Measurements from ENCODE around the gene ERCC1. TPM values are rescaled to one million over a fixed set of nuclear protein-coding genes. Genes with fewer than 3 reads are reported as not detected.
A peak's percentile ranks its signal among the peaks of the same experiment; 100 is the strongest.

Gene ERCC1
- total RNA-seq, 1 donor from 2014 or later: 71.8 TPM

GRCh38 chr19:45423033-45423588, 606 bp downstream of the ERCC1 start:
- no peaks in the 10 kb centered on the region for H3K36me3 Mint-ChIP-seq
- TF ChIP-seq CTCF (conservative IDR thresholded peaks at IDR 0.05): no peak

GRCh38 chr19:45421947-45422498, 1.7 kb downstream of the ERCC1 start:
- Mint-ChIP-seq H3K27ac (no peak overlapping the region), H3K27me3 (no peaks in the 10 kb centered on the region), H3K36me3 (no peaks in the 10 kb centered on the region), H3K4me1 (ENCODE audit: unreplicated experiment) (peaks cover 24% of the 10 kb centered on the region), H3K9me3 (no peaks in the 10 kb centered on the region), H3K4me3 (peak overlapping the region; percentile 38)
- no peak for DNase-seq (ENCODE audit: extremely low spot score, unreplicated experiment)
- no peak for TF ChIP-seq CTCF (conservative IDR thresholded peaks at IDR 0.05)

More at GRCh38 chr19:45423033-45423588, 606 bp downstream of the ERCC1 start:
- Mint-ChIP-seq H3K4me3 (peak overlapping the region; percentile 96), H3K27me3 (peaks cover 4% of the 10 kb centered on the region), H3K4me1 (ENCODE audit: unreplicated experiment) (peaks cover 24% of the 10 kb centered on the region), H3K9me3 (no peaks in the 10 kb centered on the region), H3K27ac (peak overlapping the region; percentile 95)
- DNase-seq (ENCODE audit: extremely low spot score, unreplicated experiment): no peak

- H3K27me3 Mint-ChIP-seq: no peaks in the 10 kb centered on the region
- DNase-seq (ENCODE audit: extremely low spot score, unreplicated experiment): no peak
- peaks cover 24% of the 10 kb centered on the region for H3K4me1 Mint-ChIP-seq (ENCODE audit: unreplicated experiment)
- H3K9me3 Mint-ChIP-seq: no peaks in the 10 kb centered on the region
- no peak overlapping the region for H3K27ac Mint-ChIP-seq
- TF ChIP-seq CTCF (conservative IDR thresholded peaks at IDR 0.05): no peak
- no peaks in the 10 kb centered on the region for H3K36me3 Mint-ChIP-seq
- peak overlapping the region; percentile 51 for H3K4me3 Mint-ChIP-seq
Observed at GRCh38 chr19:45420871-45421270, 2.8 kb downstream of the ERCC1 start.

- H3K4me3 Mint-ChIP-seq: no peak overlapping the region
- H3K4me1 Mint-ChIP-seq (ENCODE audit: unreplicated experiment): peaks cover 19% of the 10 kb centered on the region
Observed at GRCh38 chr19:45420356-45420755, 3.4 kb downstream of the ERCC1 start.

GRCh38 chr19:45419895-45420294, 3.8 kb downstream of the ERCC1 start:
- Mint-ChIP-seq H3K9me3 (no peaks in the 10 kb centered on the region), H3K4me3 (no peak overlapping the region), H3K36me3 (no peaks in the 10 kb centered on the region), H3K27ac (no peak overlapping the region), H3K4me1 (ENCODE audit: unreplicated experiment) (peaks cover 19% of the 10 kb centered on the region), H3K27me3 (no peaks in the 10 kb centered on the region)
- DNase-seq (ENCODE audit: extremely low spot score, unreplicated experiment): no peak
- TF ChIP-seq CTCF (conservative IDR thresholded peaks at IDR 0.05): no peak

More at GRCh38 chr19:45420356-45420755, 3.4 kb downstream of the ERCC1 start:
- no peak for DNase-seq (ENCODE audit: extremely low spot score, unreplicated experiment)
- no peaks in the 10 kb centered on the region for H3K9me3 Mint-ChIP-seq
- H3K27ac Mint-ChIP-seq: no peak overlapping the region
- no peaks in the 10 kb centered on the region for H3K27me3 Mint-ChIP-seq
- H3K36me3 Mint-ChIP-seq: no peaks in the 10 kb centered on the region
- TF ChIP-seq CTCF (conservative IDR thresholded peaks at IDR 0.05): no peak
